ENCODE results near the gene TSPAN33. TPM values are rescaled to one million over a fixed set of nuclear protein-coding genes. Genes with fewer than 3 reads are reported as not detected.

TSPAN33 gene
- total and polyA plus RNA-seq, 10 of the 15 experiments (the other 5 are each of a cell fraction or from before 2014, with no cell fraction given), result 12.0 to 123 (median 86.3) TPM

GRCh38 chr7:129166745-129167144, 22.2 kb downstream of the TSPAN33 start:
- H2AFZ ChIP-seq (ENCODE audit: control insufficient read depth, low read depth, low read length), result no peak overlapping the region
- RAD21 ChIA-PET (ENCODE audit: unreplicated experiment), result interaction anchor here (0.9 to 4.0 kb wide), 7 partner anchors 21 to 226 kb away, joined by 4 to 37 read pairs (median 5); partner anchors contain the start of gene TSPAN33
- H3K36me3 ChIP-seq (ENCODE audit: control insufficient read depth in 2 of 2, insufficient read depth in 2 of 2, low read length in 1 of 2), result peaks cover 22 to 23% of the 10 kb centered on the region in 2 experiments
- no peaks in the 10 kb centered on the region for H3K79me2 ChIP-seq (ENCODE audit: control insufficient read depth, insufficient read depth, low read length)
- no peaks in the 10 kb centered on the region for H3K27me3 ChIP-seq (replicated peaks in 1 of 2; ENCODE audit: control insufficient read depth in 2 of 2, insufficient read depth in 2 of 2, low read length in 1 of 2)
- H3K4me1 ChIP-seq (ENCODE audit: control insufficient read depth, insufficient read depth, low read length), result peaks cover 43% of the 10 kb centered on the region
- no peak overlapping the region for H3K9ac ChIP-seq (ENCODE audit: control insufficient read depth, insufficient read depth, low read length)
- no peaks in the 10 kb centered on the region; the same call in 1 of the 2 replicates for H4K20me1 ChIP-seq (ENCODE audit: control insufficient read depth, insufficient read depth)
- no peak overlapping the region for H3K4me3 ChIP-seq
- no peak overlapping the region for H3K4me2 ChIP-seq (ENCODE audit: control insufficient read depth, insufficient read depth)
- in situ Hi-C loops (cut with MboI), result no loop called here
- no peaks in the 10 kb centered on the region for H3K9me3 ChIP-seq (replicated peaks; ENCODE audit: control insufficient read depth, insufficient read depth, low read length)
- H3K27ac ChIP-seq (ENCODE audit: control insufficient read depth, insufficient read depth), result peak overlapping the region; percentile 60
- SMC1A ChIA-PET (ENCODE audit: uncharacterized antibody, unreplicated experiment), result interaction anchor here (0.7 to 4.9 kb wide), 22 partner anchors 10 to 176 kb away, joined by 3 to 70 read pairs (median 5); partner anchors contain the start of gene TSPAN33
- POLR2A ChIA-PET, result interaction anchor here (0.5 to 5.3 kb wide), 7 partner anchors 20 to 240 kb away, joined by 3 to 32 read pairs (median 3); no protein-coding TSS in a partner anchor
- BruUV-seq (replicated peaks), result no TSS peak
- DNase-seq (ENCODE audit: low read depth, low spot score) (peak; percentile 69), ATAC-seq (peak; percentile 64), FAIRE-seq (peak; percentile 49)
- intact Hi-C loops (cut with micrococcal nuclease; ENCODE audit: unreplicated experiment), result loop anchor here (1.0 to 2.0 kb wide), 2 partner anchors 20 to 44 kb away; no protein-coding TSS in a partner anchor
- CTCF ChIA-PET, result interaction anchor here (0.6 to 12.7 kb wide), 11 partner anchors 9 to 249 kb away, joined by 3 to 168 read pairs (median 6); partner anchors contain the start of gene TSPAN33
- 0% methylated on average over 4 of the region's 4 CpGs for WGBS (ENCODE audit: insufficient coverage, insufficient replicate concordance, low lambda C conversion rate, missing lambda C conversion rate)
- TF ChIP-seq TCF3 (IDR thresholded peaks at IDR 0.05; ENCODE audit: borderline replicate concordance, insufficient read depth, low read depth, low read length) (peak; percentile 90), NFIC (IDR thresholded peaks at IDR 0.05; ENCODE audit: low read depth, low read length) (0 out of 2 replicates have a peak, but pooled peaks have one; percentile 55), RAD21 (IDR thresholded peaks at IDR 0.05; ENCODE audit: insufficient read depth, low read depth, low read length) (peak; percentile 10; the same call in 1 of the 2 replicates), MXI1 (IDR thresholded peaks at IDR 0.05; ENCODE audit: low read depth, low read length) (no peak), MTA2 (IDR thresholded peaks at IDR 0.05; ENCODE audit: low read depth) (0 out of 2 replicates have a peak, but pooled peaks have one; percentile 13), PKNOX1 (IDR thresholded peaks at IDR 0.05) (peak; percentile 62), USF2 (IDR thresholded peaks at IDR 0.05; ENCODE audit: borderline replicate concordance, low read depth, low read length) (peak; percentile 34; the same call in 1 of the 2 replicates), GATAD2B (conservative IDR thresholded peaks at IDR 0.05; ENCODE audit: low read depth) (no peak), EZH2 (IDR thresholded peaks at IDR 0.05; ENCODE audit: borderline replicate concordance, control insufficient read depth, low read depth, low read length) (no peak), CBX5 (IDR thresholded peaks at IDR 0.05; ENCODE audit: low read depth) (no peak), RAD51 (IDR thresholded peaks at IDR 0.05) (peak; percentile 89), NR2F1 (conservative IDR thresholded peaks at IDR 0.05) (0 out of 2 replicates have a peak, but pooled peaks have one; percentile 28), MEF2A (IDR thresholded peaks at IDR 0.05; ENCODE audit: insufficient read depth, low read depth, low read length) (0 out of 2 replicates have a peak, but pooled peaks have one; percentile 32), ETV6 (conservative IDR thresholded peaks at IDR 0.05 in 1 of 2, IDR thresholded peaks at IDR 0.05 in 1 of 2; ENCODE audit: borderline replicate concordance in 1 of 2, low read depth in 1 of 2) (peak in 1 of 2 experiments; percentile 63; a peak in 1 of 4 replicates), TAF1 (IDR thresholded peaks at IDR 0.05; ENCODE audit: borderline replicate concordance, low read depth, low read length) (0 out of 2 replicates have a peak, but pooled peaks have one; percentile 4), NBN (IDR thresholded peaks at IDR 0.05) (no peak), EED (IDR thresholded peaks at IDR 0.05; ENCODE audit: low read depth) (peak; percentile 83), CREB1 (IDR thresholded peaks at IDR 0.05; ENCODE audit: low read depth) (peak; percentile 46), FOXM1 (IDR thresholded peaks at IDR 0.05; ENCODE audit: low read depth, low read length) (peak; percentile 80)
- TF ChIP-seq, protein P1, sequence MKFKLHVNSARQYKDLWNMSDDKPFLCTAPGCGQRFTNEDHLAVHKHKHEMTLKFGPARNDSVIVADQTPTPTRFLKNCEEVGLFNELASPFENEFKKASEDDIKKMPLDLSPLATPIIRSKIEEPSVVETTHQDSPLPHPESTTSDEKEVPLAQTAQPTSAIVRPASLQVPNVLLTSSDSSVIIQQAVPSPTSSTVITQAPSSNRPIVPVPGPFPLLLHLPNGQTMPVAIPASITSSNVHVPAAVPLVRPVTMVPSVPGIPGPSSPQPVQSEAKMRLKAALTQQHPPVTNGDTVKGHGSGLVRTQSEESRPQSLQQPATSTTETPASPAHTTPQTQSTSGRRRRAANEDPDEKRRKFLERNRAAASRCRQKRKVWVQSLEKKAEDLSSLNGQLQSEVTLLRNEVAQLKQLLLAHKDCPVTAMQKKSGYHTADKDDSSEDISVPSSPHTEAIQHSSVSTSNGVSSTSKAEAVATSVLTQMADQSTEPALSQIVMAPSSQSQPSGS (IDR thresholded peaks at IDR 0.05; ENCODE audit: low read length), result peak; percentile 50; the same call in 1 of the 2 replicates

Data from GM12878 (cell line).